CD4-positive, alpha-beta T cell (primary cell): Measurements from ENCODE around the gene TDRD1. TPM values are rescaled to one million over a fixed set of nuclear protein-coding genes. Genes with fewer than 3 reads are reported as not detected.

Experiments used
- ATAC-seq: fragments of 200-7000 bp; cut with Tn5 transposase; one replicate; pipeline ENCODE4 v1.10.0; 2022; ENCODE audit warnings: mild to moderate bottlenecking; ENCODE audit not compliant: poor library complexity
- CTCF ChIA-PET: fragments of 350-600 bp; sonication (Branson Sonifier 250); formaldehyde crosslinking; loops from one replicate; lab custom pipeline; 2021; ENCODE audit warnings: antibody characterized with exemption, inconsistent platforms; lab: Charles Lee
- POLR2A ChIA-PET: fragments of 350-600 bp; sonication (Branson Sonifier 250); formaldehyde crosslinking; loops from one replicate; lab custom pipeline; 2021; ENCODE audit warnings: antibody characterized with exemption, inconsistent platforms; lab: Charles Lee
- DNase-seq, 14 experiments: peaks; one replicate each; pipeline ENCODE4 v3.0.0-alpha.2; 2013 to 2020; ENCODE audit warnings: mixed read lengths in 2 of 14
- H3K27ac ChIP-seq, 2 donors: one replicate each; pipeline versions ENCODE4 v1.5.1 to v1.7.0; 2013; ENCODE audit warnings: low read length in 2 of 2, low read depth in 1 of 2, mild to moderate bottlenecking in 1 of 2
- H3K27me3 ChIP-seq, 2 experiments: 1 replicate in 1 of 2; 2 replicates in 1 of 2; pipeline versions ENCODE4 v1.6.1 to v1.7.0; 2013; ENCODE audit warnings: low read length in 2 of 2, control low read depth in 1 of 2, mild to moderate bottlenecking in 1 of 2, moderate library complexity in 1 of 2; ENCODE audit not compliant: insufficient read depth in 2 of 2, control insufficient read depth in 1 of 2
- H3K36me3 ChIP-seq: one replicate; pipeline ENCODE4 v1.6.1; 2013; ENCODE audit warnings: low read length, control low read depth; ENCODE audit not compliant: insufficient read depth
- H3K4me1 ChIP-seq: one replicate; pipeline ENCODE4 v1.6.1; 2013; ENCODE audit warnings: low read length, control low read depth; ENCODE audit not compliant: insufficient read depth
- H3K4me3 ChIP-seq: one replicate; pipeline ENCODE4 v1.5.1; 2013; ENCODE audit warnings: mild to moderate bottlenecking, low read length, moderate library complexity
- H3K9me3 ChIP-seq, 2 experiments: 1 replicate in 1 of 2; 2 replicates in 1 of 2; pipeline versions ENCODE4 v1.6.1 to v1.7.0; 2013; ENCODE audit warnings: low read length in 2 of 2, mild to moderate bottlenecking in 2 of 2, control low read depth in 1 of 2, moderate library complexity in 1 of 2; ENCODE audit not compliant: control insufficient read depth in 1 of 2, insufficient read depth in 1 of 2
- H3K27ac Mint-ChIP-seq: one replicate; pipeline ENCODE4 v1.8.0; 2020; ENCODE audit warnings: mixed read lengths
- H3K27me3 Mint-ChIP-seq: one replicate; pipeline ENCODE4 v1.8.0; 2021; ENCODE audit warnings: mixed read lengths
- H3K36me3 Mint-ChIP-seq: one replicate; pipeline ENCODE4 v1.8.0; 2021; ENCODE audit warnings: low read depth, mixed read lengths
- H3K4me1 Mint-ChIP-seq: one replicate; pipeline ENCODE4 v1.8.0; 2021; ENCODE audit warnings: low read depth, mixed read lengths
- H3K4me3 Mint-ChIP-seq: one replicate; pipeline ENCODE4 v1.8.0; 2020; ENCODE audit warnings: mild to moderate bottlenecking, mixed read lengths
- H3K9me3 Mint-ChIP-seq: one replicate; pipeline ENCODE4 v1.8.0; 2020; ENCODE audit warnings: mixed read lengths
- intact Hi-C, 2 experiments: fragments of 100-400 bp; cut with DNase I in 1 of 2; cut with micrococcal nuclease in 1 of 2; formaldehyde crosslinking; loops; one replicate each; pipeline versions ENCODE4 v1.15.1 to v1.9.0; 2023 to 2025; cut with DNase I, micrococcal nuclease
- total RNA-seq, 174 experiments: library from RNA in 2 of 174; stranded (reverse) in 2 of 174; gene quantifications; one replicate each; pipeline ENCODE4 v1.2.3 and lab custom pipeline; 2021 to 2026
- TF ChIP-seq, protein P1 (sequence below): fragments of 200-600 bp; IDR thresholded peaks from one replicate; pipeline ENCODE4 v1.8.0; 2022; ENCODE audit warnings: antibody characterized with exemption, mild to moderate bottlenecking

The TDRD1 gene
- total RNA-seq, 2 experiments from 2014 or later: not detected

DNA sequence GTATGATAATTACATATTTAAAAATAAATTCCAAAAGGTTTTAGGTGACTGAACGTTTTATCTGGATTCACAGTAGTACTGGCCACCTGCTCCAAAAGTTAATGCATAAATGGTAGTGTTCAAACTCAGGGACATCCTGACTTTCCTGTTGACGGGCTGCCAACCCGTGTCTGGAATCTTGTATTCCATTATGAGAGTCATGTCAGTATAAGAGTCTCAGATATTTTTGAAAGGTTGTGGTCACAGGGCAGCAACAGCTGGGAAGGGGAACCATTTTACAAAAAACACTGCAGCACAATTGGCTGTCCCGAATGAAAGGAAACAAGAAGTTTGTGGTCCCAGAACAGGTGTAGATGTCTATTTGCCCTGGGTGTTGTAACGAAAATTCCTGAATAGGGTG is 2.8 kb downstream of the TDRD1 start:
- ChIA-PET POLR2A (no interaction called here), CTCF (no interaction called here)
- Histone ChIP-seq H3K27me3 (no peaks in the 10 kb centered on the region), H3K4me1 (no peaks in the 10 kb centered on the region), H3K36me3 (no peaks in the 10 kb centered on the region), H3K9me3 (peaks cover 0 to 4% of the 10 kb centered on the region in 2 experiments), H3K4me3 (no peak overlapping the region), H3K27ac (no peak overlapping the region)
- Mint-ChIP-seq H3K9me3 (no peaks in the 10 kb centered on the region), H3K36me3 (no peaks in the 10 kb centered on the region), H3K27me3 (no peaks in the 10 kb centered on the region), H3K4me3 (no peak overlapping the region), H3K27ac (no peak overlapping the region), H3K4me1 (peaks cover 6% of the 10 kb centered on the region)
- intact Hi-C loops: no loop called here
- ATAC-seq (no peak), DNase-seq (no peak)
- TF ChIP-seq, protein P1, sequence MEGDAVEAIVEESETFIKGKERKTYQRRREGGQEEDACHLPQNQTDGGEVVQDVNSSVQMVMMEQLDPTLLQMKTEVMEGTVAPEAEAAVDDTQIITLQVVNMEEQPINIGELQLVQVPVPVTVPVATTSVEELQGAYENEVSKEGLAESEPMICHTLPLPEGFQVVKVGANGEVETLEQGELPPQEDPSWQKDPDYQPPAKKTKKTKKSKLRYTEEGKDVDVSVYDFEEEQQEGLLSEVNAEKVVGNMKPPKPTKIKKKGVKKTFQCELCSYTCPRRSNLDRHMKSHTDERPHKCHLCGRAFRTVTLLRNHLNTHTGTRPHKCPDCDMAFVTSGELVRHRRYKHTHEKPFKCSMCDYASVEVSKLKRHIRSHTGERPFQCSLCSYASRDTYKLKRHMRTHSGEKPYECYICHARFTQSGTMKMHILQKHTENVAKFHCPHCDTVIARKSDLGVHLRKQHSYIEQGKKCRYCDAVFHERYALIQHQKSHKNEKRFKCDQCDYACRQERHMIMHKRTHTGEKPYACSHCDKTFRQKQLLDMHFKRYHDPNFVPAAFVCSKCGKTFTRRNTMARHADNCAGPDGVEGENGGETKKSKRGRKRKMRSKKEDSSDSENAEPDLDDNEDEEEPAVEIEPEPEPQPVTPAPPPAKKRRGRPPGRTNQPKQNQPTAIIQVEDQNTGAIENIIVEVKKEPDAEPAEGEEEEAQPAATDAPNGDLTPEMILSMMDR: no peak

DNA sequence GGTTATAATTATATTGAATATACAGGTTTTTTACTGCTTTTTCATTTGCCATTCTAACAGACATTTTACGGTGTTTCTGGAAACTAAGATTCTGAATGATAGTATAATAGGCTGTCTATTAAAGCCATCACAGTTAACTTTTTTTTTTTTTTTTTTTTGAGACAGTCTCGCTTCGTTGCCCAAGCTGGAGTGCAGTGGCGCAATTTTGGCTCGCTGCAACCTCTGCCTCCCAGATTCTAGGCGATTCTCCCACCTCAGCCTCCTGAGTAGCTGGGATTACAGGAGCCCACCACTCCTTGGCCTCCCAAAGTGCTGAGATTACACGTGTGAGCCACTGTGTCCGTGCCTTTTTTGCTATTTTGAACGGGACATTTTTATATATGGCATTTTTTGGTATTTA is 4.4 kb downstream of the TDRD1 start:
- H3K4me1 ChIP-seq: no peaks in the 10 kb centered on the region
- peaks cover 0 to 4% of the 10 kb centered on the region in 2 experiments for H3K9me3 ChIP-seq
- no peak overlapping the region for H3K4me3 ChIP-seq
- DNase-seq (no peak), ATAC-seq (no peak)
- intact Hi-C loops: no loop called here
- Mint-ChIP-seq H3K4me3 (no peak overlapping the region), H3K9me3 (no peaks in the 10 kb centered on the region), H3K36me3 (no peaks in the 10 kb centered on the region), H3K27ac (no peak overlapping the region), H3K4me1 (no peaks in the 10 kb centered on the region), H3K27me3 (peaks cover 7% of the 10 kb centered on the region)
- no peaks in the 10 kb centered on the region for H3K27me3 ChIP-seq
- POLR2A ChIA-PET: no interaction called here
- H3K27ac ChIP-seq: no peak overlapping the region
- CTCF ChIA-PET: no interaction called here
- TF ChIP-seq, protein P1: no peak
- no peaks in the 10 kb centered on the region for H3K36me3 ChIP-seq

DNA sequence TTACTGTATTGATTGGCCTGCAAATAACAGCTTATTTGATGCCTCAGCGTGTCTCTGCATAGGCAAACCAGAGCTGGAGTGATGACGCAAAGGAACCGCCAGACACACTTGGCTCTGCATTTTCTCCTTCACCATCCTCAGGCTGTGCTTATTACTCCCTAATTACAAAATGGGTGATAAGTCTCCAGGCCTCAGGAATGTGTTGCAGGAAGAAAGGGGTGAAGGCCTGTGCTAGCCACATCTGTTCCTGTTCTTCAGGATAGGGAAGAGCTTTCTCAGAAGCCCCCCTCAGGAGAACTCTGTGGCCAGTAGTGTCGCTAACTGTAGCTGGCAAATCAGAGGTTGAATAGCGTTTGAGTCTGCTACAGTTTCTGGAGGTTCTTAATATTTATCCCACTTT is 5.1 kb downstream of the TDRD1 start:
- Histone ChIP-seq H3K27me3 (no peaks in the 10 kb centered on the region), H3K9me3 (peaks cover 0 to under 1% of the 10 kb centered on the region in 2 experiments), H3K36me3 (no peaks in the 10 kb centered on the region), H3K4me1 (no peaks in the 10 kb centered on the region), H3K27ac (no peak overlapping the region), H3K4me3 (no peak overlapping the region)
- Mint-ChIP-seq H3K9me3 (no peaks in the 10 kb centered on the region), H3K4me3 (no peak overlapping the region), H3K36me3 (no peaks in the 10 kb centered on the region), H3K27me3 (peaks cover 7% of the 10 kb centered on the region), H3K4me1 (no peaks in the 10 kb centered on the region), H3K27ac (no peak overlapping the region)
- POLR2A ChIA-PET: no interaction called here
- TF ChIP-seq, protein P1: no peak
- DNase-seq (no peak), ATAC-seq (no peak)
- intact Hi-C loops: no loop called here
- CTCF ChIA-PET: interaction anchor here (0.5 kb wide), 1 partner anchor 185 kb away, joined by 3 read pairs; no protein-coding TSS in a partner anchor
